Stimulated activated CD8-positive, alpha-beta memory T cell treated with anti-CD3 and anti-CD28 coated beads, Interleukin-4, amount 100 ng/mL, for 4 hours (primary cell): ENCODE measurements around the gene CAMK4.

Source experiments
- DNase-seq, 2 donors: peaks; one replicate each; pipeline ENCODE4 v3.0.0-alpha.2; 2020; ENCODE audit warnings: low read depth in 2 of 2, low spot score in 1 of 2

CAMK4 gene

DNA sequence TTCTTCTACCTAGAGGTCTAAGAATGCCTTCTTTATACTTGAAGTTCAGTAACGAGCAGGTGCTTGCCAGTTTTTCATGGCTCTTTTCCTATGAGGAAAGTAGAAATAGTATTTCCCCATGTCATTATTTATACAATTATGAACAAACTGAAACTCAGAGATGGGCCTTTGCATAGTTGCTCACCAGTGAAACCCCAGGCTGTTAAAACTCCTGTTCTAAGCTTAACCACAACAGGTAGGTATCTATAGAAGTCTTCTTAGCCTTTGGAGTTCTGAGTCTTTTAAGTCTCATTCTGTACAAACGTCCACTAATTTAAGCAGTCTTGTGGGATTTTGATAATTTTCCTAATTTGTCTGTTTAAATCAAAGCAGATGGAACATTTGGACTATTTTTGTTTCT is 198.1 kb downstream of the CAMK4 start:
- no peak for DNase-seq

GRCh38 chr5:111422747-111423720 is 198.8 kb downstream of the CAMK4 start:
- DNase-seq, result no peak

GRCh38 chr5:111425205-111425604 is 201.0 kb downstream of the CAMK4 start:
- no peak for DNase-seq

GRCh38 chr5:111427762-111428161 is 203.6 kb downstream of the CAMK4 start:
- DNase-seq, result no peak

- no peak for DNase-seq
Measured at GRCh38 chr5:111432883-111433536, 208.8 kb downstream of the CAMK4 start.

- no peak for DNase-seq
Measured at GRCh38 chr5:111434800-111435199, 210.6 kb downstream of the CAMK4 start.

DNA sequence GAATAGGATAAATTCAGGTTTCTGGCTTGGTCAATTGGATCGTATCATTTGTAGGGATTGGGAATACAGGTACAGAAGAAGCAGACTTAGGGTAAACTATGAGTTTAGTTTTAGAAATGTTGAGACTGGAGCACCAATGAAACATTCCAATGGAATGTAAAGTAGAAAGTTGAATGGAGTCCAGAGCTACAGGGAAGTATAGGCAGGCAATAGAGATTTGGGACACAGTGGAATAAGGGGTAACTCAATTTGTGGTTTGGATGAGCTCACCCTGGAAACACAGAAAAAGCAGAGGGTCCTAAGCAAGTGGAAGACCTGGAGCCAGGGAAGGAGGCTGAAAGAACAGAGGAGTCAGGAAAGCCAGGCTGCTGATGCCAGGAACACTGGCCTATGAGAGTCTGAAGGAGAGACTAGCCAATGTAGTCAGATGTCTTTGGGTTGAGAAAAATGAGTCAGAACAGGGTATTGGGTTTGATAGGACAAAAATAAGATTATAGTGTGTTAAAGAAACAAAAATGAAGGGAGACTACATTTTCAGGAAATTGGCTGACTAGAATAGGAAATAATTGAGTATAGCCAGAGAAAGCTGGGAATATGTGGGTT is 215.4 kb downstream of the CAMK4 start:
- DNase-seq, result no peak

DNA sequence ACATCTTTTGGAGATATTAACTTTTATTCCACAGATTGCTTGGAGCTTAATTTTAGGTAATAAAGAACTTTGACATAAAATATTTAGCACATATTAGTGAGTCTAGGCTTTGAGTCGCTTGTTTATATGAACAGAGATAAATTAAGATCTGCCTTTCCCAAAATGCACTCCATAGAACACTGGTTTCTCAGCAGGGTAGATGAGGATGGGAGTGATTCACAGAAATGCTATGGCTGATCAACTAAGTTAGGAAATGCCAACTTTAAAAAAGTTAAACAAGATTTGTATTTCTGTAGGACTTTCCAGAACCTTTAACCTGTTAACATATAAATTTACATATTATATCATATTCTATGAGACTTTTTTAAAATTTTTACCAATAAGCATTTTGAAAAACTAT is 222.9 kb downstream of the CAMK4 start:
- no peak for DNase-seq

DNA sequence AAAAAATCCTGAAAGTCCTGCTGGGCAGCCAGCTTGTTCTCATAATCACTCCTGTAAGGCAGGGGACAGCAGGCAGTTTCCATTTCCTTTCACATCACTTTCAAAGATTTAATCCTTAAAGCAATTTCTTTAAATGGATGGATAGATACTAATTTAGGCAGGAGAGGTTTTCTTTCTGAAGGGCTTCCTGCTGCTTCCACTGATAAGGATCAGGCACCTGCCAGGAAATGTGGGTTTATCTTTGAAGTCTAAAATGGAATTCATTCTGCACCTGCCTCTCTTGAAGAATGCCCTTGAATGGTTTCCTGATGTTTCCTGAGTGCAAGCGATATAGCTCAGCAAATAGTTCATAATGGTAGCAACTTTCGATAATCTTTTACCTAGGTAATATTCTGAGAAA is 223.6 kb downstream of the CAMK4 start:
- no peak for DNase-seq

- DNase-seq, result no peak
Measured at GRCh38 chr5:111453295-111453694, 229.1 kb downstream of the CAMK4 start.

- DNase-seq, result no peak
Measured at GRCh38 chr5:111453747-111454146, 229.6 kb downstream of the CAMK4 start.

DNA sequence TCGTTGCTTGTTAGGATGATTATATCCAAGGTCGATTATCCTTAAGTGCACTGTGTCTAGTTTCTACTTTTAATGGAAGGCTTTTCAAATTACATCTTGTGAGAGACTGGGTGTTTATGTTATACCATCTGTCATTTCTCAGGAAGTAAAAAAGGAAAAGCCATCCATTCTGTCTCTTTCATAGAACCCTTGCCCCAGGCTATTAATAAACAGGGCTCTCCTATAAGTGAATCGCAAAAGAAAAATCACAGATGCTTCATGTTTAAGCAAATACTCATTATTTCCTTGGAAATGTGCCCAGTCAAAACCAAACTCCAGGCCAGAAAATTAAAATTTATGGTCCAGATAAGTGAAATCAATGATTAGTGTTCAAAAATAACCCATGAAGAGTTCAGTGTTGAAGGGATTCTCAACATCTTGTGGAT is 230.0 kb downstream of the CAMK4 start:
- DNase-seq, result no peak

DNA sequence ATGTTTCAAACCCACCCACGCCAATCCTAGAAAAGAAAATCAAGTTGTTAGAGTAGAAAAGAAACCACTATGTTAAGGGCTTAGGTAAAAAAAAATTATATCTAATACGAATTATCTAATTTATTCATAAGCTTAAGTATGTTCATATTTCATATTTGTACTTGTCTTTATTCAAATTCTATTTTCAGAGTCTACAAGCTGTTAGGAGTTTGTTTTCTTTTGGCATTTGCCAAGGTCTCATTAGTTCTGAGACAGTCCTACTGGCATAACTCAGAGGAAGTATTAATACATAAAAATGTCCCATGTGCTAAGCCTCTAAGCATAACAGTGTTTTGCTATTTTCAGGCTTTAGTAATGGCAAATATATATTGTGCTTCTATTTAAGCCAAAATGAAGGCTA is 230.6 kb downstream of the CAMK4 start:
- no peak for DNase-seq

DNA sequence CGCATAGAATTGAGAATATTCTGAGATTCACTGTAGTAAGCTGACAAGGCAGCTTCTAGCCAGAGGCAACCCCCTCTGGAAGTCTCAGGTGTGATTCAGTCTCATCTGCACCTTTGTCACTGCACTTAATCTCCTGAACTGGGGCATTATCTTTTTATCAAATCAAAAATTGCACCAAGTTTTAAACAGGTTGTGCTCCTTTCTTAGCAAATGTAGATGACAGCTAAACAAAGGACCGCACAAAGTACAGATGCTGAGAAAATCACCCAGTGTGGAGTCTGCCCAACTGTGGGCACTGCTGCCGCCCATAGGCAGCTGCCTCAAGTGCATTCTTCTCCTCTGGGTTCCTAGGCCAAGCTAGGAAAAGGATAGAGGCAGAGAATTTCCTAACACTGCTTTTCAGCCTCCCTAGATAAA is 237.1 kb downstream of the CAMK4 start:
- no peak for DNase-seq

DNA sequence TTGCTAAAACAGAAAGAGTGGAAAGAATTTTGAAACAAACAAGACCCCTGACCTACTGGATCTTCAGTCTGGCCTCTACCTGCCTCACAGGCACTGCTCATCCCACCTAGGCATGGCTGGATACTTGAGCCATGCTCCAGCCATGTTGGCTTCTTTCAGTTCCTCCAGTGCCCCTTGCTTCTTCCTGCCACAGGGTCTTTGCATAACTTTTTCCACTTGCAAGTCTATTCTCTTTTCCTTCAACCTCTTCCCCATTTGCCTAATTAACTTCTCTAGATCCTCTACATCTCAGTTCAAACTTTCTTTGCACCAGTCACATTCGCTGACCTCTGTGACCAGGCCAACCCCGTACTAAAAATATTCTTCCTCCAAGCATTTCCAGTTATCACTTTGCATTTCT is 237.8 kb downstream of the CAMK4 start:
- no peak for DNase-seq

GRCh38 chr5:111463311-111463710 is 239.1 kb downstream of the CAMK4 start:
- DNase-seq, result no peak

DNA sequence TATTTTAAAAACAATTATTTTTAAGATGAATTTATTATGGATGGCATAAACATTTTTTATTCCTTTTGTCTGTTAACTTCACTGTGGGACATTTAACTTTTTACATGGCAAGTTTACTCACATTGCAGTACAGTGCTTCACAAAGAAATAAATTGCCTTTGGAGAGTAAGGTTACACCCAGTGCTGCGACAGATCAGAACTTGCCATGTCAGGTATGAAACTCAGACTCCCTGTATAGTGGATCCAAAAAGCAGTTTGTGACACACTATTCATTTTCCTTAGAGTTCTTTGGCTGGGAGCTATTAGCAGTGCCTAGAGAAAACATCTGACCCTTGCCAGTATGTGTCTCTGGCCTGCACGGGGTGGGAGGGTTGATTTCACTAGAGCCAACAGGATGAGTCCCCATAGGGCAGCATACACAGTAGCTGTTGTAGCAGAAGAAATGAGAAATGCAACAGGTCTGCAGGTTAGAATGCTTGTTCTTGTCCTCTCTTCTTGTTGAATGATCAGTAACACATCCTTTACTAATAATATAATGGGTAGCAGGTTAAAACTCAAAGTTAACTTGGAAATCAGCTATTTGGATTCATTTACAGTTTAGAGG is 245.2 kb downstream of the CAMK4 start:
- no peak for DNase-seq

DNA sequence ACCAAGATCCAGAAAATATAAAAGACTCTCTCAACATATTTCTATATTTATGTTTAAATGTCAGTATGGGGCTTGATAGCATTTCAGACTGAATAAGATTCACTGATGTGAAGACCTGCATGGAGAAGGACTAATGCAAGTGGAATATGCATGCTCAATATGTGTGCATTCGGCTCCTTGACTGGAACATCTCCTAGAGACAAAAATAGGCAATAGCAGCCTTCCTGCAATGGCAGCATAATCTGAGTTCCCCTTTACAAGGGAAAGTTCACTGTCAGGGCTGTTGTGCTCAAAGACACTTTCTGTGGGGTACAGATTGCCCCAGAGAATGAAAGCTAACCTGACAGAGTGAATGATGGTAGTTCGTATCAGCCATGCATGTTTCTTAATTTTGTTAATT is 245.7 kb downstream of the CAMK4 start:
- DNase-seq, result no peak

DNA sequence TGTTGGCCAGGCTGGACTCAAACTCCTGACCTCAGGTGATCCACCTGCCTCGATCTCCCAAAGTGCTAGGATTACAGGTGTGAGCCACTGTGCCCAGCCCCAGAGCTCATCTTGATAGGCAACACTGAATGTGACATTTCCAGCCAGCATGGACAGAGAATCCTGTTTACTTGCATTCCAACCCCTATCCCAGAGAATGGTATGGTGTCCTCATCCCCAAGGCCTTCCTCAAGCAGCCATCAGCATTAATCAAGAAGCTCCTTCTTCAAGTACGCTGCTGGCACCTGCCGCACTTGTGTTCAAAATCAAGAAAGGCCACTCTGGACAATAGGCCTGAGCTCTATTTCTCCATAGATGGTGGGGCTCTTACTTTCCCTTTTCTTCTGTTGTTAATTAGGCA is 247.9 kb downstream of the CAMK4 start:
- no peak for DNase-seq

DNA sequence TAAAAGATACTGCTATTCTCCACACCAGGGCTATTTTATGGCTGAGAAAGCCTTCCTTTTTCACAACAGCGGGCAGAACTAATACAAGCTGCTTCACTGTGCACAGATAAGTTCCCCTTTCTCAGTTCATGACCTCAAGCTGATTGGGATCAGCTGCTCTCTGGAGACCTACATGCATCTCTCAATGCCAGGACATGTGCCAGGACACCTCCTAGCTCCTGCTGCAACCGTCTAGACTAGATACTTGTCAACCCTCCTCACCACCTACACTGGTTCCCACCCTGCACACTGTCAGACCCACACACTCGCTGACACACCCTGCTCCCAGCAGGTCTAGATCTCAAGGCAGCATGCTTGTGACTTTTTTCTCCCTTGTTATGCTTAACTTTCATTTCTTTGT is 248.4 kb downstream of the CAMK4 start:
- no peak for DNase-seq

- DNase-seq, result no peak
Measured at GRCh38 chr5:111478266-111478665, 254.1 kb downstream of the CAMK4 start.

GRCh38 chr5:111478898-111479297 is 254.7 kb downstream of the CAMK4 start:
- no peak for DNase-seq
